CD4-positive, alpha-beta T cell treated with Interleukin-4 for 1 hour (primary cell): ENCODE measurements around the gene TMEM240.
"Not testable (repeated sequence)": the region's sequence is repeated elsewhere in the genome, so short reads cannot be mapped to it uniquely, and the experiment has no call there.

Experiments
- DNase-seq, 2 donors: peaks; one replicate each; pipeline ENCODE4 v3.0.0-alpha.2; 2020 to 2022

The TMEM240 gene

DNA sequence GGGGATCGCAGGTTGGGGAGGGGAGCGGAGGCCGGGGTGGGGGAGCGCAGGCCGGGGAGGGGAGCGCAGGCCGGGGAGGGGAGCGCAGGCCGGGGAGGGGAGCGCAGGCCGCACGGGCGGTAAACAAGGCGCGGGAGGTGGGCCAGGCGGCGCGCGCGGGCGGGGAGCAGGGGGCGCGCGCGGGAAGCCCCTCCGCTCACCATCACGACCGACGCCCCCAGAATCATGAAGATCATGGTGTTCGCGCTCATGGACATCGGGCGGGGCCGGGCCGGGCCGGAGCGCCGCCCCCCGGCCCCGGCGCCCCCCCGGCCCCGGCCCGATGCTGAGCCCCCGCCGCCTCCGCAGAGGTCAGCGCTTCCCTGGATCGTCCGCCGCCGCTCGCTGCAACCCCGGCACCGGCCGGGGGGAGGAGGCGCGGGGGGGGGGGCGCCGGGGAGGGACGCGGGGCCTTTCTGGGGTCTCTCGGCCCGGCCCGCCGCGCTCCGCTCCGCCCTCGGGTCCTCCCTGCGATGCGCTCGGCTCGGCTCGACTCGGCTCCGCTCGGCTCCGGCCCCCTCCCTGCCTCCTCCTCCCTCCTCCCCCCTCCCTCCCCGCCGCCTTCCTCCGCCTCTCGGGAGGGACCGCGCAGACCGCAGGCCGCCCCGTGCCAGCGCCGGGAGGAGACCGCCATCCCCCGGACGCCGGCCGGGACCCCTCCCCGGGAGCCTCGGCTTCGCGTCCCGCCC is at the start of gene TMEM240:
TSS of gene TMEM240 (minus strand) at position 535 of the 728 bp plus-strand sequence. CDS start at position 257, 278 bp downstream.
- peak; percentile 42 to 59 for DNase-seq

DNA sequence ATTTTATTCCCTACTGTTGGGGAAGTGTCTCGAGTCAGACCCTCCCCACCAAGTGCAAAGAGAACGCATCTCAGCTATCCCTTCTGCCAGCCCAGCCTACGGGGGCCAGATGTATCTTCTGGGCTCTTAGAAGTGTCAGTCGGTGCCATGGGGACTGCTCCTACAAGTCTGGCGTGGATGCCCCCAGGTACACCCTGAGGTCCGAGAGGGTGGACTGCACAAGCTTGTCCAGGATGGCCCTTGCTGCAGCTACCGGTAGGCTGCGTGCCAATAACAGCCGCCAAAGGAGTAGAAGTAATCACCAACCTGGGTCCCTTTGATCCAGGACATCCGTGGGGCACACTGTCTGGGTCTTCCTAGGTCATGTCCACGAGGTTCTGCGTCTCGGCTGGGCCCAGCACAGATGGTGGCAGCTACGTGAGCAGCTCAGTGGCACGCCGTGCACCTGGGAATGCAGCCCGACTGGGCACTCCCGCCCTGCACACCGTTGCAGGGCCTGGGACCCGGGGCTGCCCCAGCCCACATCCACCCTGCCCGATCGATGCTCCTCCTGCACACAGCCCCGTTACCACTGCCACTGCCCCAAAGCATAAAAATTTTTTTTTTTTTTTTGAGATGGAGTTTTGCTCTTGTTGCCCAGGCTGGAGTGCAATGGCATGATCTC is 43.1 kb upstream of the TMEM240 start:
- no peak for DNase-seq

GRCh38 chr1:1582585-1583346 is 42.3 kb upstream of the TMEM240 start:
- no peak for DNase-seq

DNA sequence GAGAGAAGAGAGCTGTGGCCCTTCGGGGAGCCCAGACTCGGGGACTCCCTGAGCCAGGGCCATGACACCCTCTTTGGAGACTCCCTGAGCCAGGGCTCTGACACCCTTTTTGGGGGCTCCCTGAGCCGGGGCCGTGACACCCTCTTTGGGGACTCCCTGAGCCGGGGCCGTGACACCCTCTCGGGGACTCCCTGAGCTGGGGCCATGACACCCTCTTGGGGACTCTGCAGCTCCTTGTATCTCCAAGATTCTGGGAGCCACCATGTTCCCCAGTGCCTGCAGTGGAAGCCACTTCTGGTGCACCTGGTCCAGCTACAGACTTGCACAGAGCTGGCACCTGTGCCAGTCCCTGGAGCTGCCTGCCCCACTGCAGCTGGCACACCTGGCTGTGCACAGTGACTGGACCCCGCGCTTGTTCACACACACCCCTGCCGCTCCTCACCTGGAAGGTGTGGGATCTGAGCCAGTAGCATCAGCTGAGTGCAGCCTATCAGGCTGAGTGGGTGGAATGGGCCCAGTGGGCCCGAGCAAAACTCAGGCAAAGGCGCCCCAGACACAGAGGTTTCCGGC is 38.0 kb upstream of the TMEM240 start:
- DNase-seq: no peak

DNA sequence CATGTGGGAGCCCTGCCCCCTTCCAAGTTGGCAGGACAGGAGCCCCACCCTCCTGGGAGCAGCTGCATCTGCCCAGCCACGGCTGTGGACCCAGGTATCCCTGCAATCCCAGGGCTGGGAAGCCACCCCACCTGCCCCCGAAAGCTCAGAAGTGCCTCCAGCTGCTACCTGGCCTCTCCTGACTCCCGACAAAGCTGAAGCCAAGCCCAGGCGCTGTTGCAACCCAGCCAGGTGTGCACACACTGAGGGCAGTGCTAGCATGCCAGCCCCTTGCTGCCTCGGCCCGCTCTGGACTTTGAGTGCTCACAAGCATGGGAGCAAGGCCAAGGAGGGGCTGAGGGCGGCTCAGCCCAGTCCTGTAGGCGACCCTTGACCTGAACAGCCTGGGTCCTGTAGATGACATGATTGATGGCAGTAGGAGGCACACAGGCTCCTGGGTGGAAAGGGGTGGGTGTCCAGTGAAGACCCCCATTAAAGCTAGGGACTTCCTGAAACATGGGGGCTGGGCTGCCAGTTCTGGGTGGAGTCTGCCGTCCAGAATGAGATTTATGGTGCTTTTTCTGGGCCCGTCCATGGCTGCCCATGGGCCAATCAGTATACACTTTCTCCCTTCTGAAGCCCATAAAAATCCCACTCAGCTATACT is 37.1 kb upstream of the TMEM240 start:
- no peak for DNase-seq

DNA sequence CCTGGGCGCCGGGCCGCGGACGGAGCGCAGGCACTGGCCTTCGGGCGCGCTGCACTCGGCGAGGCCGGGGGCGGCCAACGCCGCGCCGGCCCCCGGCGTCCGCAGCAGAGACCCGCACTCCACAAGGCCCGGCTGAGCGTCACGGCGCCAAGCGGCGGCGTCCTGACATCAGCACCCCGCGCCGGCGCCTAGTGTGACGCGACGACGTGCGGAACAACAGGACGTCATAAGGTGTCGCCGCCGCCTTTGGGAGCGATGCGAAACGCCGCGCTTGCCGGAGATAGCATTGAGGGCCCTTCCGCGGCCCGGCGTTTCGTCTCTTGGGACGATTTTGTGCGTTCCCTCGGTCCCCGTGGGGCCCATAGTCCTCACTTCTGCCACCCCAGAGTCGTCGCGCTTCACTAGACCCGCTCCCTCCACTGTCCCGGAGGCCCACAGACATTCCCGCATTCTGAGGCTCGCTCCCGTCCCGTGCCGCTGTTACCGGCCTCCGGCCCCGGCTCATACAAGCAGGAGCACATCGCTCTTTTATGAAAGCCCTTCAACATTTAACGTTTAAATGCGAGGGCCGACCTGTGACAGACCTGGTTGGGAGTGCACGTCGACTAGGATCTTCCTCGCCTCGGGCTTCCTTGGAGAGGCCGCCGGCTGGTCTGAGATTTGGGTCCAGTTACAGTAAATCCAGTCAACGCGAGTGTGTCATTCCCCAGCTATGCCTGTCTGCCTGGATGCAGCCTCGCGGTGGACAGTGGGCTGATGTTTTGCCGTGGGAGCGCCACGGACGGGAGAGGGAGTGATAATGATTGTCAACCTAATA is 34.5 kb upstream of the TMEM240 start, which contains the start of gene SSU72:
TSS of gene SSU72 (minus strand) at position 143 of the 817 bp plus-strand sequence. CDS start 306 bp downstream, outside the sequence.
- DNase-seq: peak; percentile 92 to 93

GRCh38 chr1:1573843-1574720 is 33.7 kb upstream of the TMEM240 start:
- DNase-seq: peak in 1 of 2 donors; percentile 73

DNA sequence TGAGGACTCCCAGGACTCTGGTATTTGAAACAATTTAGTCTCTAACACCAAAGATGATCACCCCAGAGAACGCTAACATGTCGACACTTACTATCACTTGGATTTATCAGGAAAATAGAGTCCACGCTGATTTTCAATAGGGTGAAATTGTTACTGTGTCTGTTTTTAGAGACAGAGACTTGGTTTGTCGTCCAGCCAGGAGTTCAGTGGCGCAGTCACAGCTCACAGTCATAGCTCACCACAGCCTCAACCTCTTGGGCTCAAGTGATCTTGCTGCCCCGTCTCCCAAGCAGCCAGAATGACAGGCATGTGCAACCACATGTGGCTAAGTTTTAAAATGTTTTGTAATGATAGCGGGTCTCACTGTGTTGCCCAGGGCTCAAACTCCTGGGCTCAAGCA is 28.9 kb upstream of the TMEM240 start:
- DNase-seq: no peak

GRCh38 chr1:1567891-1568291 is 27.5 kb upstream of the TMEM240 start:
- DNase-seq: no peak

DNA sequence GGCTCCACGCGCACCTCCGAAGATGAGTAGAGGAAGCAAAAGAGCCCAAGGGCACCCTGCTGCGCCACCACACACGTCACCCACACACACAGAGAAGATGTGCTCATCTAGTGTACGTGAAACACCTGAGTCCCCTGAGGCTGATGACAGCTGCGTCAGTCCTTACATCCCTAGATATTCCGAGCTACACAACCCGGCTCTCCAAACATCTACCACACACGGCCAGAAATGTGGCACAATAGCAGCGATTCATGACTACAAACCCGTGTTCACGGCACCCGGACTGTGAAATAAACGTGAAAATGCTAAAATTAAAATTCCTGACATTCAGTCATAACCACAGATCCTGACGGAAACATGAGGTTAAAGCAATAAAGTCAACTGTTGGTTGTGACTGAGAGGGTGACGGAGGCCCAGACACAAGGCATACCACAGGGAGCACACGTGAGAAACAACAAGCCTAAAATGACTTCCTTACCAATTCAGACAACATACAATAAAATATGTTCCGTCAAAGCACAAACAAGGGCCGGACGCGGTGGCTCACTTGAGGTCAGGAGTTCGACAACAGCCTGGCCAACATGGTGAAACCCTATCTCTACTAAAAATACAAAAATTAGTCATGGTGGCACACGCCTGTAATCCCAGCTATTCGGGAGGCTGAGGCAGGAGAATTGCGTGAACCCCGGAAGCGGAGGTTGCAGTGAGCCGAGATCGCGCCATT is 26.9 kb upstream of the TMEM240 start:
- DNase-seq: no peak

DNA sequence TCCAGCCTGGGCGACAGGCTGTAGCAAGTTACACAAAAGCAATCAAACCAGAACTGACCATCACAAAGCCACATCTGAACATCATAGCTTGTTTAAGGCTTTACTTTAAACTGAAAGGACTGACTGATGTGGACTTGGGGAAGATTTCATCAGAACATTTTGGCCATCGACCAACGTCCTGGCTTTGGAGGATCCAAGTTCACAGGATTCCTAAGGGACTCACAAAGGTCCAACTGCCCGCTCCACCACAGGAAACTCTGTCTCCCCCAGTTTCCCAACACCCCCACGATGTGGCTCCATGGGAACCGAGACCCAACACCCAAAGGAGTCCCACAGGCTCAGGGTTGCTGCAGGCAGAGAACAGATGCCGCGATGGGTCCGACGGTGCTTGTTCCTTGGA is 24.9 kb upstream of the TMEM240 start:
- no peak for DNase-seq

DNA sequence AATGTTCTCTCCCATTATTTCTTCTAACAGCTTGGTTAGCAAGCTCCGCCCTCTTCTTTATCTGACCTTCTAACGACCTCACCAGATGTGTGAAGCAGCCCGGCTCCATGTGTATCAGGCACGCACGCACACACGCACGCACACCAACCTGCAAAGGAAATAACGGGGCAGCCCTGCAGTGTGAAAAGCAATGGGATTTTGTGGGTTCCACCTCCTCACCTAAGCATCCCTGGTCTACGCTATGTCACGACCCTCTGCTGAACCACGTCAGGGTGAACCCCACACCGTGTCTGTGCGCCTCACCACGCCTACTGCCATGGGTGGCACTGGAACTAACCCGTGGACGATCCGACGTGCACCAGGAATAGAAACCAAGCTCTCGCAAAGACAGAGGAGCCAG is 23.8 kb upstream of the TMEM240 start:
- DNase-seq: no peak

DNA sequence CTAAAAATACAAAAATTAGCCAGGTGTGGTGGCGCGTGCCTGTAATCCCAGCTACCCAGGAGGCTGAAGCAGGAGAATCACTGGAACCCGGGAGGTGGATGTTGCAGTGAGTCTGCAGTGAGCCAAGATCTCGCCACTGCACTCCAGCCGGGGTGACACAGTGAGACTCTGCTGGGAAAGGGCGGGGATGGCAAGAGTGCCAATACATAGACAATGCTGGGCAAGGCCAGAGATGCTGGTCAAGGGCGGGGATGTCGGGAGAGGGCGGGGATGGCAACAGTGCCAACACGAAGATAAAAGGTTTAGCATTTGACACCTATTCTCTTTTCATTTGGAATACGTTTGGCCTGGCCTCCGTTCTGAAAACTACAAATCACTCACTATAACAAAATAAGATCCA is 23.3 kb upstream of the TMEM240 start:
- DNase-seq: no peak

DNA sequence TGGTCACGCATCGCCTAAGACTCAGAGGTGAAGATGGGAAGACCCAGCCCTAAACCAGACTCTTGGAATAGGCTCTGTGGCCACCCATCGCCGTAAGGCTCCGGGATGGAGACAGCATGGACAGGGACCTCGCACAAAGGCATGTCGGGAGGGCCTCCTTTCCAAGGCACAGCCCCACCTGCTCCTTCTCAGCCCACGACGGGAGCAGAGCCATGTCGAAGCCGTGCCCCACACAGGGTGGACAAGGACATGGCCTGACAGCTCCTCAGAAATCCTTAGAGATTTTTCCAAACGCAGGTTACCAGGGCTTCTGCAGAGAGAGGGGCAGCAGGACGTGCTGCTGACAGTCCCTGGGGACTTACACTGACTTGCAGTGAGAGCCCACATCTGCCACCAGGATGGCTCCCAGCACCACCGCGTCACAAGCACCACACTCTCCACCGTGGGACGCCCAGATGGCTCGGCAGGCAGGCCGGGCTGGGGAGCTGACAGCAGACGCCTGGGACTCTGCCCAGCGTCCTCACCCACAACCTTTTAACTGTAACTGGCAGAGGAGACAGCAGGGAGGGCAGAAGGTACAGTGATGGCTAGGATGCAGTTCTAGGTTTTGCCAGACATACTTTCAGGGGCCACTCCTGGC is 22.3 kb upstream of the TMEM240 start:
- no peak for DNase-seq

GRCh38 chr1:1561801-1562470 is 21.5 kb upstream of the TMEM240 start:
- no peak for DNase-seq

DNA sequence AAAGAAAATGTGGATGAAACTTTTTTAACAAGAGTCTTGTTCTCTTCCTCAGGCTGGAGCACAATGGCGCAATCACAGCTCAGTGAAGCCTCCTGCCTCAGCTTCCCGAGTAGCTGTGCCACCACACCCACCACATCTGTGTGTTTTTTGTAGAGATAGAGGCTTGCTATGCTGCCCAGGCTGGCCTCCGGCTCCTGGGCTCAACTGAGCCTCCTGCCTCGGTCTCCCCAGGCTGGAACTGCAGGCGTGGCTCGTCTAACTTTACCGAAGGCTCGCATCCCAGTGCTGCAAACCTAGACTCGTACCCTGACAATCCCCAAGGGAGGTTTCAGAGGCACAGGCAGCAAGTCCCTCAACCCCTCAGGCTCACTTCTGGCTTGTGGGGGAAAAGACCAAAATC is 19.8 kb upstream of the TMEM240 start:
- DNase-seq: no peak

GRCh38 chr1:1559066-1559465 is 18.6 kb upstream of the TMEM240 start:
- DNase-seq: no peak

GRCh38 chr1:1558591-1558990 is 18.2 kb upstream of the TMEM240 start:
- no peak for DNase-seq

DNA sequence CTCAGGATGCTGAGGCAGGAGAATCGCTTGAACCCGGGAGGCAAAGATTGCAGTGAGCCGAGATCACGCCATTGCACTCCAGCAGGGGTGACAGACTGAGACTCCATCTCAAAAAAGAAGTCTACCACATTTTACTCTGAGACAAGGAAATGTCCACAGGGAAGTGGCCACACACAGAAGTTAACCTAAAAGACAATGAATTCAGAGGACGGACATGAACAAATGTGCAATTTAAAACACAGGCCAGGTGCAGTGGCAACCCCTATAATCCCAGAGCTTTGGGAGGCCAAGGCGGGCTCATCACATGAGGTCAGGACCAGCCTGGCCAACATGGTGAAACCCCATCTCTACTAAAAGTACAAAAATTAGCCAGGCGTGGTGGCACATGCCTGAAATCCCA is 17.3 kb upstream of the TMEM240 start:
- not testable (repeated sequence) for DNase-seq
